GM18505 (cell line): ENCODE results near the gene RYR2.

Experiments used
- ATAC-seq: cut with Tn5 transposase; IDR thresholded peaks from one replicate; pipeline ENCODE4 v1.9.1; 2021; ENCODE audit not compliant: unreplicated experiment
- POLR2A ChIP-seq: IDR thresholded peaks from 4 replicates; pipeline ENCODE4 v1.6.1; 2011; ENCODE audit warnings: borderline replicate concordance; ENCODE audit not compliant: insufficient read depth, insufficient read length; ENCODE audit errors: extremely low read depth

Gene RYR2

DNA sequence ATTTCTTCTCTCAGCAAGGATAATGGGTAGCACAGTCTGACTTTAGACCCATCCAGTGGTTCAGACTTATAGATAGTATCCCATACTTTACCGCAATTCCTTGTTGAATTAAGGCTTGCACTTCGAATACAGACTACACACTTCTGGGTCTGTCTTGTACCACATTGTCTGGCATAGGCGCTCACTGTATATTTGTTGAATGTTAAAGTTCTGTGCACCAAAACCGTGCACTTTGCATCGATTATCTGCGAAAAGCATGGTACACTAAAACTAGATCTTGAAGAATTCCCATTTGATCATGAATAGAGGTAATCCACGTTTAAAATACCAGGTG, 556 bp upstream of the RYR2 start:
- no peak for TF ChIP-seq POLR2A
- ATAC-seq = no peak

DNA sequence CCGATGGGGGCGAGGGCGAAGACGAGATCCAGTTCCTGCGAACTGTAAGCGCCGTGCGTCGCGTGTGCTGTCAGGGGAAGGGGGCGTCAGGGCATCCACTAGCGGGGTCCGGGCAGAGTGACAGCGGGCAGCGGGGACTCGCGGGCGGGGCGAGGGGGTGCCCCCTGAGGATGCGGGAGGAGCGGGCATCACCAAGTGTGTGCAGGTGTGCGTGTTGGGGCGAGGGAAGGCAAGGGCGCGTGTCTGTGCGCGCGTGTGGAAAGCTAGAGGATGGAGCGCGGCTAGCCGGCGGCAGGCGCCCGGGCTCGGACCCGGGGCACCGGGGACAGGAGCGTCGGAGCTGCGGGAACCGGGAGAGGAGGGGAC, 525 bp downstream of the RYR2 start:
- no peak for ATAC-seq
- no peak for TF ChIP-seq POLR2A

DNA sequence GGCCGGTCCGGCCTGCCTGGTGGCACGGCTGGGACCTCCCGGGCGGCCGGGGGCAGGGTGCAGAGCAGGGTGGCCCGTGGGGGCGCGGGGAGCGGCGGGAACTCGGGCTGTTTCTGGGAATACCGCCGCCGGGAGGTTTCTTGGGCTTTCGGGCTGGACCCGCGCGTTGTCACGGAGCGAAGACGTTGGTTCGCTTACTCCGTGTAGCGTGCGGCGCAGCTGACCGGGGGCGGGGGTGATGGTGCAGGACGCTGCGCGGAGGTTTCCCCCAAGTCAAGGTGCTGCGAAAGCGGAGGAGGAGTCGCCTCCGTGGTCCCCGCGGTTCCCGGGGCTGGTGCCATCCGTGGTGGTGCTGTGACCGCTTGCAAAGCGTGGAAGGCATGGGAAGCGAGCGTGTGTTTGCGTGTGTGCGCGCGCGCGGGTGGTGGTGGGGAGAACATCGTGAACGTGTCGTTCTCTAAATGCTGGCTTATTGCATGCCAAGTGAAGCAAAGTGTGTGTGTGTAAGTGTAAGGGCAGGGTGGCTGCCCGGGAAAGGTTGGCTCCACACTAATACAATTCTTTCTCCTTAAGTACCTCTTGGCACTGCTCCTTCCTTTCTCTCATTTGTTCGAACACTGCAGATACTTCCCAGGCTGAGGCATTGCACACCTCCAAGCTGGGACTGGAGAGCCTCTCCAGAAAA, 1.1 kb downstream of the RYR2 start:
- no peak for ATAC-seq
- no peak for TF ChIP-seq POLR2A

DNA sequence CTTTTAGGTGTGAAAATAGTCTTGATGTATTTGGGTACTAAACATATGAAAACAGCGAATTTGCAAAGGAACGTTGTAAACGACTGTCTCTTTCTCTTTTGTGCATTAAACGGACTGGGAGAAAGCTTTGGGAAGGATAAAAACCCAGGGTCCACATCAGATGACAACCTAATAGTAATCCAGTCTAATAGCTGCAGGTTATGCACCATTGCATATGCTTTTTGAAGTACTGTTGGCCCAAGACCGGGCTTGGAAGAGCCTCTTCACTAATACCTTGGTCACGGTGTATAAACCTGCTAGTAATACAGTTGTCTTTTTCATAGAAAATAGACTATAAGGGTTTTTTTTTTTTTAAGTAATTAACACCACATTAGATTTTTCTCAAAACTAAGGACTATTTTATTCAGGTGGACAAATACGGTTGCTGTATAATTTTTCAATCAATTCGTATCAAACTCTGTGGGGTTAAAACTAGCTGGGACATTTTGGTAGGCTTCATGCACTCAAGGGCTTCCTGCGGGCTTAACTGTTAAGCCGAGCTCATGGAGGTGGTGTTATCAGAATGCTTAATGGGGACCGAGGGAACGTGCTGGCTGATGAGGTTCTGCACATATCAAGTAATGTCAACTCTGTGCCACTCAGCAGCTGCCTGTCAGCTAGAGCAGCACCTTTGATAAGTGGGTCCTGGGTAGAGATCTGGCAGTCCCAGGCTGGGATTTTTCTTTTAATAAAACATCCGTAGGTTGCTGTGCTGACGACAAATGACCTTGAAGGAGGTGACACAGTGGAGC, 2.1 kb downstream of the RYR2 start:
- TF ChIP-seq POLR2A = no peak
- ATAC-seq = no peak

GRCh38 chr1:237045278-237046016, 3.5 kb downstream of the RYR2 start:
- no peak for TF ChIP-seq POLR2A
- ATAC-seq = no peak

DNA sequence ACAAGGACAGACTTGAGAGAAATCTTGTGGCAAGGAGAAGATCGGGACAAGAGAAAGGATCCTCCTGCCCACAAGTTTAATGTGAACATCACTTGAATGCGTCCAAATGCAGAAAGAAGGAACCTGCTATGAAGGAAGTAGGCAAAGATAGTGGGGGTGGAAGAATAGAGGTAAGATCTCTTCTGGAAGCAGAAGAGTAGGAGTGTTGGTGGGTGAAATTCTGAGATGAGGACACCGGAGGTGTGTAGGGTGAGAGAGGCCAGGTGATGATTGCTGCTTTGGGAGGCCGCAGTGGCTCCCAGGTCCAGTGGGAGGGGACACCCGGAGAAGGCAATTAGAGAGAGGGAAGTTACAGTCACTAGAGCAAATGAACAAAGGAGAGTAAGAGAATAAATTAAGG, 6.8 kb downstream of the RYR2 start:
- TF ChIP-seq POLR2A = no peak
- no peak for ATAC-seq

GRCh38 chr1:237050185-237050584, 8.2 kb downstream of the RYR2 start:
- TF ChIP-seq POLR2A = no peak
- ATAC-seq = no peak

GRCh38 chr1:237050915-237051314, 8.9 kb downstream of the RYR2 start:
- ATAC-seq = no peak
- TF ChIP-seq POLR2A = no peak

GRCh38 chr1:237054313-237054712, 12.3 kb downstream of the RYR2 start:
- no peak for ATAC-seq
- no peak for TF ChIP-seq POLR2A

GRCh38 chr1:237058470-237058869, 16.5 kb downstream of the RYR2 start:
- no peak for TF ChIP-seq POLR2A
- no peak for ATAC-seq

DNA sequence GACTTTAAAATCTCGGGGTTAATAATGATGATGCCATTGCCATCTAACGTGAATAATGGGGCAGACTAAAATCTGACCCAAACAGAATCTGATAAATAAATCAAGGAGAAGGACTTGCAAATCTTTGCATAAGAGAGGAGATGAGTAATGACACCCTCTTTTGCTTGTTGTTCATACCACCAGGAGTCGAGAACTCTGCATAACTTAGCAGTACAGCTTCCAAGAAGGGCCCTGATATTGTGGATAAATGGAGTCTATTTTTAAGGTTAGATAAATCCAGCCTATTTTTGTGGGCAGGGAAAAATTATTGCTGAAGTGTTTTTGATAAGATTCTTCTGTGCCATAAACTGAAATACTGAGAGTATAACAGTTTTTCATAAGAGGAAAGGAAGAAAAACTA, 17.3 kb downstream of the RYR2 start:
- no peak for ATAC-seq
- TF ChIP-seq POLR2A = no peak

DNA sequence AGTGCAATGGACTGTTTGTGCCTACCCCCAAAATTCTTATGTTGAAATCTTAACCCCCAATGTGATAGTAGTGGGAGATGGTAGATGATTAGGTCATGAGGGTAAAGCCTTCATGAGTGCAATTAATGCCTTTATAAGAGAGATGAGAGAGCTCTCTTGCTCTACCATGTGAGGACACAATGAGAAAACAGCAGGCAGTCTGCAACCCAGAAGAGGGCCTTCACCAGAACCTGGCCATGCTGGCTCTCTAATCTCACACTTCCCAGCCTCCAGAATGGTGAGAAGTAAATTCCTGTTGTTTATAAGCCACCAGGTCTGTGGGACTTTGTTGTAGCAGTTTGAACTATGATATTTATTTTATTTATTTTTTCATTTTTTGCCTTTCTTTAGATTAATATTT, 21.0 kb downstream of the RYR2 start:
- no peak for TF ChIP-seq POLR2A
- ATAC-seq = no peak

DNA sequence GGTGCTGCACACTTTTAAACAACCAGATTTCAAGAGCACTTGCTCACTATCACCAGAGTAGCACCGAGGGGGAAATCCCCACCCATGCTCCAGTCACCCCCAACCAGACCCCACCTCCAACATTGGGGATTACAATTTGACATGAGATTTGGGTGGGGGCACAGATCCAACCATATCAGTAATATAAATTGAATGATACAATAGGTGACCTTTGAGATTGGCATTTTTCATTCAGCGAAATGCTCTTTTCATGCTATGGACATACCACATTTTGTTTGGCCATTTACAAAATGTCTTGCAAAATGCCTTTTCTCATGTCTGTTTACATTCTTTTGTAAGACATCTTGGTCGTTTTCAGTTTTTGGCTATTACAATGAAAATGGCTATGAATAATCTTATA, 23.9 kb downstream of the RYR2 start:
- ATAC-seq = no peak
- TF ChIP-seq POLR2A = no peak

GRCh38 chr1:237070519-237070918, 28.5 kb downstream of the RYR2 start:
- no peak for TF ChIP-seq POLR2A
- ATAC-seq = no peak
